Measurements from ENCODE around the gene MSMP. TPM values are rescaled to one million over a fixed set of nuclear protein-coding genes. Genes with fewer than 3 reads are reported as not detected.

The MSMP gene
- total and polyA plus RNA-seq, 10 of the 15 experiments (the other 5 are each of a cell fraction or from before 2014, with no cell fraction given), result 0.33 to 2.4 (median 0.86) TPM; not detected in 4

DNA sequence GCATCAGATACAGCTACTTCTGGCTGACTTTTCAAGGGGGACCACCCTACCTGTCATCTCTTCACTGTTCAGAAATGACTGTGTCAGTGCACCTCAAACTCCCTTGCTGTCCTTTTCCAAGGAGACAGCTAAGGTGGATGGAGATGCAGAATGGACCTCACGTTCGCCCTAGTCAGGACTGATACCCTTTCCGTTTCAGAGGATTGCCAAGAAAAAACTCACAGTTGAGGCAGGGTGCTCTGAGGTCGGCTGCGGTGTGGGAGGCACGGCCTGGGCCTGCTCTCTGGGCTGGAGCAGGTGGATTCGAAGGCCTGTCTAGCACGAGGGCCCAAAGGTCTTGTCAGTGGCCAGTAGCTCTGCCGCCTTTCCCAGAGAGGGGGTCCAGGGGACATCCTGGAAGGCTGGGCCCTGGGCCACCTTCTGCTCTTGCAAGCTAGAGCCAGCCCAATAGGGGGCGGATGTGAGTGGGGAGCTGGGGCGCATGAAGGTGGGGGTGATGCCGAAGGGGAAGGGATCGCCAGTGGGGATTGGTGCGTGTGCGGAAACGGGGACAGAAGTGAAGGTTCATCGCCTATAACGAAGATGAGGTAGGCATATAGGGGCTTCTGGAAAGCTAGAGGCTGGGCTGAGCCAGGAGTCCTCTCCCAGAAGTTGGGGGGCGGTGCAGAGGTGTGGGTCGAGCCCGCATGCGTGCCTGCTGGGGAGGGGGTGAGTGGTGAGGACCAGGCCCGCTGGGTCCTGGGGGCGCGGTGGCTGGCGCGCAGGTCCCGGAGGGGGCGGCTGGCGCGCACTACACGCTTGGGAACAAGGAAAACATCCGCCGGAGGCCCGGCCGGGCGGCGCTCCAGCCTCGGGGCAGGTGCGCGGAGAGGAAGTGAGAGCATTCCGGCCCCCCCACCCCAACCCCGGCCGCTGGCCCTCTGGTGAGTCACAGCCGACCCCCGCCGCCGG lies 2.5 kb upstream of the MSMP start (continued):
- TF ChIP-seq, protein P1, sequence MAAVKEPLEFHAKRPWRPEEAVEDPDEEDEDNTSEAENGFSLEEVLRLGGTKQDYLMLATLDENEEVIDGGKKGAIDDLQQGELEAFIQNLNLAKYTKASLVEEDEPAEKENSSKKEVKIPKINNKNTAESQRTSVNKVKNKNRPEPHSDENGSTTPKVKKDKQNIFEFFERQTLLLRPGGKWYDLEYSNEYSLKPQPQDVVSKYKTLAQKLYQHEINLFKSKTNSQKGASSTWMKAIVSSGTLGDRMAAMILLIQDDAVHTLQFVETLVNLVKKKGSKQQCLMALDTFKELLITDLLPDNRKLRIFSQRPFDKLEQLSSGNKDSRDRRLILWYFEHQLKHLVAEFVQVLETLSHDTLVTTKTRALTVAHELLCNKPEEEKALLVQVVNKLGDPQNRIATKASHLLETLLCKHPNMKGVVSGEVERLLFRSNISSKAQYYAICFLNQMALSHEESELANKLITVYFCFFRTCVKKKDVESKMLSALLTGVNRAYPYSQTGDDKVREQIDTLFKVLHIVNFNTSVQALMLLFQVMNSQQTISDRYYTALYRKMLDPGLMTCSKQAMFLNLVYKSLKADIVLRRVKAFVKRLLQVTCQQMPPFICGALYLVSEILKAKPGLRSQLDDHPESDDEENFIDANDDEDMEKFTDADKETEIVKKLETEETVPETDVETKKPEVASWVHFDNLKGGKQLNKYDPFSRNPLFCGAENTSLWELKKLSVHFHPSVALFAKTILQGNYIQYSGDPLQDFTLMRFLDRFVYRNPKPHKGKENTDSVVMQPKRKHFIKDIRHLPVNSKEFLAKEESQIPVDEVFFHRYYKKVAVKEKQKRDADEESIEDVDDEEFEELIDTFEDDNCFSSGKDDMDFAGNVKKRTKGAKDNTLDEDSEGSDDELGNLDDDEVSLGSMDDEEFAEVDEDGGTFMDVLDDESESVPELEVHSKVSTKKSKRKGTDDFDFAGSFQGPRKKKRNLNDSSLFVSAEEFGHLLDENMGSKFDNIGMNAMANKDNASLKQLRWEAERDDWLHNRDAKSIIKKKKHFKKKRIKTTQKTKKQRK (IDR thresholded peaks at IDR 0.05; ENCODE audit: low read depth, low read length), result no peak
- no peak for TF ChIP-seq SIX5 (IDR thresholded peaks at IDR 0.05; ENCODE audit: low read depth, low read length, severe bottlenecking)
- TF ChIP-seq NKRF (conservative IDR thresholded peaks at IDR 0.05), result peak; percentile 36; the same call in 1 of the 2 replicates
- no peak for TF ChIP-seq EP300 (IDR thresholded peaks at IDR 0.05; ENCODE audit: borderline replicate concordance in 1 of 2, control insufficient read depth in 1 of 2, low read depth in 2 of 2, low read length in 2 of 2)
- TF ChIP-seq MYB (IDR thresholded peaks at IDR 0.05; ENCODE audit: borderline replicate concordance, low read depth, low read length), result no peak
- peak; percentile 81 for TF ChIP-seq NBN (IDR thresholded peaks at IDR 0.05)
- TF ChIP-seq ZBTB11 (CRISPR knock-in tag; IDR thresholded peaks at IDR 0.05), result no peak
- TF ChIP-seq MTA3 (IDR thresholded peaks at IDR 0.05; ENCODE audit: borderline replicate concordance, low read length), result 0 out of 2 replicates have a peak, but pooled peaks have one; percentile 3
- TF ChIP-seq SPI1 (IDR thresholded peaks at IDR 0.05; ENCODE audit: borderline replicate concordance, insufficient read depth, low read depth, low read length), result peak; percentile 86
- TF ChIP-seq MXI1 (IDR thresholded peaks at IDR 0.05; ENCODE audit: low read depth, low read length), result no peak
- TF ChIP-seq, protein P2, sequence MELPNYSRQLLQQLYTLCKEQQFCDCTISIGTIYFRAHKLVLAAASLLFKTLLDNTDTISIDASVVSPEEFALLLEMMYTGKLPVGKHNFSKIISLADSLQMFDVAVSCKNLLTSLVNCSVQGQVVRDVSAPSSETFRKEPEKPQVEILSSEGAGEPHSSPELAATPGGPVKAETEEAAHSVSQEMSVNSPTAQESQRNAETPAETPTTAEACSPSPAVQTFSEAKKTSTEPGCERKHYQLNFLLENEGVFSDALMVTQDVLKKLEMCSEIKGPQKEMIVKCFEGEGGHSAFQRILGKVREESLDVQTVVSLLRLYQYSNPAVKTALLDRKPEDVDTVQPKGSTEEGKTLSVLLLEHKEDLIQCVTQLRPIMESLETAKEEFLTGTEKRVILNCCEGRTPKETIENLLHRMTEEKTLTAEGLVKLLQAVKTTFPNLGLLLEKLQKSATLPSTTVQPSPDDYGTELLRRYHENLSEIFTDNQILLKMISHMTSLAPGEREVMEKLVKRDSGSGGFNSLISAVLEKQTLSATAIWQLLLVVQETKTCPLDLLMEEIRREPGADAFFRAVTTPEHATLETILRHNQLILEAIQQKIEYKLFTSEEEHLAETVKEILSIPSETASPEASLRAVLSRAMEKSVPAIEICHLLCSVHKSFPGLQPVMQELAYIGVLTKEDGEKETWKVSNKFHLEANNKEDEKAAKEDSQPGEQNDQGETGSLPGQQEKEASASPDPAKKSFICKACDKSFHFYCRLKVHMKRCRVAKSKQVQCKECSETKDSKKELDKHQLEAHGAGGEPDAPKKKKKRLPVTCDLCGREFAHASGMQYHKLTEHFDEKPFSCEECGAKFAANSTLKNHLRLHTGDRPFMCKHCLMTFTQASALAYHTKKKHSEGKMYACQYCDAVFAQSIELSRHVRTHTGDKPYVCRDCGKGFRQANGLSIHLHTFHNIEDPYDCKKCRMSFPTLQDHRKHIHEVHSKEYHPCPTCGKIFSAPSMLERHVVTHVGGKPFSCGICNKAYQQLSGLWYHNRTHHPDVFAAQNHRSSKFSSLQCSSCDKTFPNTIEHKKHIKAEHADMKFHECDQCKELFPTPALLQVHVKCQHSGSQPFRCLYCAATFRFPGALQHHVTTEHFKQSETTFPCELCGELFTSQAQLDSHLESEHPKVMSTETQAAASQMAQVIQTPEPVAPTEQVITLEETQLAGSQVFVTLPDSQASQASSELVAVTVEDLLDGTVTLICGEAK (IDR thresholded peaks at IDR 0.05; ENCODE audit: borderline replicate concordance), result no peak
- TF ChIP-seq SMARCA5 (IDR thresholded peaks at IDR 0.05), result peak; percentile 85; the same call in 1 of the 2 replicates
- no peak for TF ChIP-seq ETV6 (conservative IDR thresholded peaks at IDR 0.05 in 1 of 2, IDR thresholded peaks at IDR 0.05 in 1 of 2; ENCODE audit: borderline replicate concordance in 1 of 2, low read depth in 1 of 2)

Data from GM12878 (cell line).